ENCODE data around the gene PLOD1.

PLOD1 gene

DNA sequence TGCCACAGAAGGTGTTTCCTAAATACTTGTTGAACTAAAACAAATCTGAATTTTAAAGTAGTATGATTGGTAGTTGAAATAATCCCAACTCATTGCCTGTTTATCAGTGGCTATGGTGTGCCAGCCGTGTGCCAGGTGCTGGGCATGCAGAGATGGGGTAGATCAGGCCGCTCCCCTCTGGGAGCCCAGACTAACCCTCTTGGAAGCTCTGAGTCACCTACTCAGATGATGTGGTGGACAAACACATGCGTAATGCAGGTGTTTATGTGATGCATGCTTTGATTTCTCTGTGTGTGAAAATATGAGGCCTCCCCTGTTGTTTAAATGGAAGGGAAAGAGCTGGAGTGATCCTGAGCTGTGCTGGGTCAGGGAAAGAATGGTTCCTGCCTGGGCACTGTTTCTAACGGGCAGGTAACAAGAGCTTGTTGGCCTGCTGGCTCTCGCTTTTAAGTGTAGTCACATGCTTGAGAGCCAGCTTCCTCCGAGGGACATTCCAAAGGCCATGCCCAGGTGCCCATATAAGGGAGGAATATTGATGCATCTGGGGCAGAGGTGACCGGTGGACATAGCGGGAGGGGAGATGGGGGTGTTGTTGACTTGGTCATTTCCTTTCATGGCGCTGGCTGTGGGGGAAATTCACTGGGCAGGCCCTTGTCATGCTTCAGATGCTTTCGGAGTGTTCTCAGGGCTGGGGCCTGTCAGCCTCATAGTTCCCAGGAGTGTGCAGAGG, 56.0 kb downstream of the PLOD1 start:
- Histone ChIP-seq H3K9ac (ENCODE audit: low read depth, low read length) (no peak overlapping the region), H3K36me3 (ENCODE audit: insufficient read depth, low read length) (peaks cover 75% of the 10 kb centered on the region), H3K4me3 (ENCODE audit: low read depth in 1 of 2, low read length in 2 of 2) (no peak overlapping the region), H3K27ac (ENCODE audit: low read length) (no peak overlapping the region), H3K4me2 (ENCODE audit: insufficient read depth, low read length) (no peak overlapping the region), H2AFZ (ENCODE audit: low read depth, low read length) (no peak overlapping the region), H3K9me3 (ENCODE audit: insufficient read depth, low read length, severe bottlenecking) (no peaks in the 10 kb centered on the region), H3K79me2 (ENCODE audit: insufficient read depth, low read length) (peaks cover 53% of the 10 kb centered on the region), H3K27me3 (ENCODE audit: insufficient read depth, low read length, poor library complexity) (no peaks in the 10 kb centered on the region), H4K20me1 (ENCODE audit: insufficient read depth, low read length) (peaks cover 41% of the 10 kb centered on the region), H3K4me1 (ENCODE audit: insufficient read depth, low read length) (no peaks in the 10 kb centered on the region)
- no peak for DNase-seq
- ATAC-seq (ENCODE audit: insufficient read depth, low read depth) = no peak
- TF ChIP-seq EZH2 (IDR thresholded peaks at IDR 0.05; ENCODE audit: borderline replicate concordance, low read depth, low read length, severe bottlenecking) = no peak
- TF ChIP-seq, protein P1, sequence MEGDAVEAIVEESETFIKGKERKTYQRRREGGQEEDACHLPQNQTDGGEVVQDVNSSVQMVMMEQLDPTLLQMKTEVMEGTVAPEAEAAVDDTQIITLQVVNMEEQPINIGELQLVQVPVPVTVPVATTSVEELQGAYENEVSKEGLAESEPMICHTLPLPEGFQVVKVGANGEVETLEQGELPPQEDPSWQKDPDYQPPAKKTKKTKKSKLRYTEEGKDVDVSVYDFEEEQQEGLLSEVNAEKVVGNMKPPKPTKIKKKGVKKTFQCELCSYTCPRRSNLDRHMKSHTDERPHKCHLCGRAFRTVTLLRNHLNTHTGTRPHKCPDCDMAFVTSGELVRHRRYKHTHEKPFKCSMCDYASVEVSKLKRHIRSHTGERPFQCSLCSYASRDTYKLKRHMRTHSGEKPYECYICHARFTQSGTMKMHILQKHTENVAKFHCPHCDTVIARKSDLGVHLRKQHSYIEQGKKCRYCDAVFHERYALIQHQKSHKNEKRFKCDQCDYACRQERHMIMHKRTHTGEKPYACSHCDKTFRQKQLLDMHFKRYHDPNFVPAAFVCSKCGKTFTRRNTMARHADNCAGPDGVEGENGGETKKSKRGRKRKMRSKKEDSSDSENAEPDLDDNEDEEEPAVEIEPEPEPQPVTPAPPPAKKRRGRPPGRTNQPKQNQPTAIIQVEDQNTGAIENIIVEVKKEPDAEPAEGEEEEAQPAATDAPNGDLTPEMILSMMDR (IDR thresholded peaks at IDR 0.05; ENCODE audit: borderline replicate concordance, extremely low read depth, low read length, poor library complexity, severe bottlenecking) = no peak

DNA sequence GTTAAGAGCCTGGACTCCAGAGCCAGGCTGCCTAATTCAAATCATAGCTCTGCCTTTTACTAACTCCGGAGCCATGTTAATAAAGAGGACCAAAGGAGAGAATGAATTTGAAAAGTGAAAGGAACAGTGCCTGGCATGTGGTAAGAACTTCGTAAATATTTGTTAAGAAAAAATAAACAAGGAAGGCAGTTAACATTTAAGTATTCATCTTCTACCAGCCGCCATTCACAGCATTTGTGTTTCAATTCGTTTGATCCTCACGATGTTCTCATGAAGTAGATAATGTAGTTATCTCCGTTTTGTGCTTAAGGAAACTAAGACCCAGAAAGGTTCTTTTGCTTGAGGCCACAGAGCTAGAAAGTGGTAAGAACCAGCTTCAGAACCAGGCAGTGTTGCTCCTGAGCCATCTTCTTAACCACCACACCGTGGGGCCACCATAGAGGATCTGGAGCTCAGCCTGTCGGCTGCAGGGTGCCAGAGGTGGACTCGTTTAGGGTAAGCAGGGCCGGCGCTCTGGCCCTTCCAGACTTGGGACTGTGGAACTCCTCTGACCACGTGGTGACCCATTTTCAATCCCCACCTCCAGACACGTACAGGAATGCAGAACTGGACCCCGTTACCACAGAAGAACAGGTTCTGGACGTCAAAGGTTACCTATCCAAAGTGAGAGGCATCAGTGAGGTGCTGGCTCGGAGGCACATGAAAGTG, 57.6 kb downstream of the PLOD1 start:
- H3K79me2 ChIP-seq (ENCODE audit: insufficient read depth, low read length) = peaks cover 36% of the 10 kb centered on the region
- ATAC-seq (ENCODE audit: insufficient read depth, low read depth) (no peak), DNase-seq (no peak)
- H3K36me3 ChIP-seq (ENCODE audit: insufficient read depth, low read length) = peaks cover 78% of the 10 kb centered on the region
- no peaks in the 10 kb centered on the region for H3K9me3 ChIP-seq (ENCODE audit: insufficient read depth, low read length, severe bottlenecking)
- peaks cover 33% of the 10 kb centered on the region for H4K20me1 ChIP-seq (ENCODE audit: insufficient read depth, low read length)
- no peak overlapping the region for H3K27ac ChIP-seq (ENCODE audit: low read length)
- no peak overlapping the region for H2AFZ ChIP-seq (ENCODE audit: low read depth, low read length)
- H3K4me2 ChIP-seq (ENCODE audit: insufficient read depth, low read length) = no peak overlapping the region
- H3K4me3 ChIP-seq (ENCODE audit: low read depth in 1 of 2, low read length in 2 of 2) = no peak overlapping the region
- TF ChIP-seq, protein P1 (IDR thresholded peaks at IDR 0.05; ENCODE audit: borderline replicate concordance, extremely low read depth, low read length, poor library complexity, severe bottlenecking) = no peak
- no peak for TF ChIP-seq EZH2 (IDR thresholded peaks at IDR 0.05; ENCODE audit: borderline replicate concordance, low read depth, low read length, severe bottlenecking)
- H3K4me1 ChIP-seq (ENCODE audit: insufficient read depth, low read length) = no peaks in the 10 kb centered on the region
- H3K9ac ChIP-seq (ENCODE audit: low read depth, low read length) = no peak overlapping the region
- H3K27me3 ChIP-seq (ENCODE audit: insufficient read depth, low read length, poor library complexity) = no peaks in the 10 kb centered on the region

DNA sequence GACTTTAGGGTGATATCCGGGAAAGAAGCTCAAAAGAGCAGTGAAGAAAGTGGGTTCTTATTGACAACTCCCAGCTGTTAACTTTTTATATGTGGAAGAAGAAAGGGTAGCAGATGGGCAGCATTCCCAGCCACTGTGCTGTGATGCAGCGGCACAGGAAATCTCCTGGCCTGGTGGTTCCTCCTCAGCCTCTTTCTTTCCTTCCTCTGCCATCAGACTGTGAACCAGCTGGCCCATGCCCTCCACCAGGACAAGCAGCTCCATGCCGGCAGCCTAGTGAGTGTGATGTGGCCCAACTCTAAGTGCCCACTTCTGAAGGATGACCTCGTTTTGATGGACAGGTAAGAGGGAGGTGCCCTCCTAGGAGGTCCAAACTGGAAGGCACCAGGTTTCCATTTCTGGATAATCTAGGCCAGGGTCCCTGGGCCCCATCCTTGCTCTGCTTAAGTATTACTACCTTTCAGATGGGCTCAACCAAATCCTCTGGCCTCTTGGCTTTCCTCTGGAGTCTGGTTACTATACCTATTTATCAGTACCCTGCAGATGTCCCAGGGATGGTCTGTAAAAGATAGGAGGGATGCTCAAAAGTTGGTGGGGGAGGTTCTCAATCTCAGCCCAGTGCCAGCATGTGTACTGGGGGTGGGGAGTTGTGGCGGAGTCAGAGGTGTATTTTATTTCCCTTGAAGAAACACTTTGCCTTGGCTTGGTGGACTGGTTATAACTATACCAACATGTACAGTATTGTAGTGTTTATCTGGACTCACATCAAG, 62.7 kb downstream of the PLOD1 start:
- Histone ChIP-seq H3K36me3 (ENCODE audit: insufficient read depth, low read length) (peaks cover 81% of the 10 kb centered on the region), H2AFZ (ENCODE audit: low read depth, low read length) (no peak overlapping the region), H4K20me1 (ENCODE audit: insufficient read depth, low read length) (peaks cover 3% of the 10 kb centered on the region; the same call in 1 of the 2 replicates), H3K4me2 (ENCODE audit: insufficient read depth, low read length) (no peak overlapping the region), H3K79me2 (ENCODE audit: insufficient read depth, low read length) (no peaks in the 10 kb centered on the region), H3K27ac (ENCODE audit: low read length) (no peak overlapping the region), H3K4me1 (ENCODE audit: insufficient read depth, low read length) (no peaks in the 10 kb centered on the region), H3K9me3 (ENCODE audit: insufficient read depth, low read length, severe bottlenecking) (no peaks in the 10 kb centered on the region), H3K4me3 (ENCODE audit: low read depth in 1 of 2, low read length in 2 of 2) (no peak overlapping the region), H3K9ac (ENCODE audit: low read depth, low read length) (no peak overlapping the region), H3K27me3 (ENCODE audit: insufficient read depth, low read length, poor library complexity) (no peaks in the 10 kb centered on the region)
- DNase-seq (no peak), ATAC-seq (ENCODE audit: insufficient read depth, low read depth) (no peak)
- TF ChIP-seq EZH2 (IDR thresholded peaks at IDR 0.05; ENCODE audit: borderline replicate concordance, low read depth, low read length, severe bottlenecking) = no peak
- TF ChIP-seq, protein P1 (IDR thresholded peaks at IDR 0.05; ENCODE audit: borderline replicate concordance, extremely low read depth, low read length, poor library complexity, severe bottlenecking) = no peak

All from DND-41 (cell line).